ENCODE results near the gene CHRNE. TPM values are rescaled to one million over a fixed set of nuclear protein-coding genes. Genes with fewer than 3 reads are reported as not detected.
A peak's percentile ranks its signal among the peaks of the same experiment; 100 is the strongest.

CHRNE gene
- total and polyA plus RNA-seq, 2 of the 13 experiments (the other 11 are each of a cell fraction or from before 2014, with no cell fraction given) = 0.53 to 0.59 TPM

DNA sequence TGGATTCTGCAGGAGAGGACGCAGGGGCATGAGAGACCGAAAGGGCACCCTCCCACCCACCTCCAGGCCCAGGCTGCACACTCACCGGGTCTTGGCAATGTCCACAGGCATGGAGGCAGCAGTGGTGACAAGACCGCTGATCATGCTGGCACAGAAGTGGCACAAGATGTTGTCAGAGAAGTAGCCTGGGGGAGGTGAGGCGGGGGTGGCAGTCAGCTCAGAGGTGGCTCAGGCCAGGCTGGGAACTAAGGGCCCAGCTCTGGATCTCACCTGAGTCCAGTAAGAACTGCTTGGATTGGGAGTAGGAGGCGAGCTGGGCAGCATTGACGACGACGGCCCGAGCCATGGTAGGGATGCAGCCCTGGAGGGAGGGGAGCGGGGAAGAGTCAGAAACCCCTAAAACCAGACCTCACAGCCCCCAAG, 35.2 kb upstream of the CHRNE start:
- peaks cover 38% of the 10 kb centered on the region for H3K79me2 ChIP-seq (ENCODE audit: insufficient read depth, low read length)
- in situ Hi-C loops (cut with HindIII; ENCODE audit: extremely low pct_ligation_motif_present, low pct_unique_long_range_greater_than_20kb) (no loop called here), intact Hi-C loops (cut with micrococcal nuclease; ENCODE audit: unreplicated experiment) (no loop called here)
- CTCF ChIA-PET (ENCODE audit: low intra/inter-chr PET ratio, low total read pairs) = no interaction called here
- H3K9ac ChIP-seq (ENCODE audit: insufficient read depth, low read depth, low read length) = peak overlapping the region; percentile 95
- BruUV-seq (replicated peaks) = no TSS peak
- H3K9me3 ChIP-seq (ENCODE audit: low read length) = no peaks in the 10 kb centered on the region
- FAIRE-seq (no peak), ATAC-seq (no peak), DNase-seq (ENCODE audit: low spot score) (no peak)
- H3K4me2 ChIP-seq (ENCODE audit: low read depth, low read length) = peak overlapping the region; percentile 98
- H4K20me1 ChIP-seq (ENCODE audit: insufficient read depth, low read length) = no peaks in the 10 kb centered on the region
- H3K4me3 ChIP-seq (replicated peaks in 1 of 3; ENCODE audit: insufficient read depth in 1 of 3, low read depth in 2 of 3, low read length in 3 of 3) = no peak overlapping the region; a peak in 1 of 6 replicates
- H3K27me3 ChIP-seq (ENCODE audit: control insufficient read depth in 1 of 2, insufficient read depth in 2 of 2, low read length in 2 of 2) = no peaks in the 10 kb centered on the region; a peak in 1 of 5 replicates
- H3K4me1 ChIP-seq (ENCODE audit: insufficient read depth, low read length) = peaks cover 36% of the 10 kb centered on the region
- peak; percentile 47 for TF ChIP-seq AGO2 (optimal IDR thresholded peaks at IDR 0.05; ENCODE audit: low read depth, low read length)
- TF ChIP-seq SNAI1 (CRISPR knock-in tag; IDR thresholded peaks at IDR 0.05; ENCODE audit: borderline replicate concordance) = no peak
- no peak for TF ChIP-seq ZBTB21 (CRISPR knock-in tag; IDR thresholded peaks at IDR 0.05)
- H3K36me3 ChIP-seq (replicated peaks in 1 of 2; ENCODE audit: control insufficient read depth in 1 of 2, insufficient read depth in 2 of 2, low read length in 2 of 2) = peaks cover 6 to 15% of the 10 kb centered on the region in 2 experiments; a peak in 3 of 5 replicates
- no peak overlapping the region for H2AFZ ChIP-seq (ENCODE audit: low read length)
- no peak overlapping the region for H3K27ac ChIP-seq (ENCODE audit: extremely low read length, insufficient read depth, low read length)
- WGBS (ENCODE audit: low lambda C conversion rate) = 96% methylated on average over 8 of the region's 11 CpGs
- POLR2A ChIA-PET = interaction anchor here (1.1 to 3.9 kb wide), 2 partner anchors 12 to 29 kb away, joined by 3 to 101 read pairs; partner anchors contain the start of genes ENO3, PFN1 and SPAG7

DNA sequence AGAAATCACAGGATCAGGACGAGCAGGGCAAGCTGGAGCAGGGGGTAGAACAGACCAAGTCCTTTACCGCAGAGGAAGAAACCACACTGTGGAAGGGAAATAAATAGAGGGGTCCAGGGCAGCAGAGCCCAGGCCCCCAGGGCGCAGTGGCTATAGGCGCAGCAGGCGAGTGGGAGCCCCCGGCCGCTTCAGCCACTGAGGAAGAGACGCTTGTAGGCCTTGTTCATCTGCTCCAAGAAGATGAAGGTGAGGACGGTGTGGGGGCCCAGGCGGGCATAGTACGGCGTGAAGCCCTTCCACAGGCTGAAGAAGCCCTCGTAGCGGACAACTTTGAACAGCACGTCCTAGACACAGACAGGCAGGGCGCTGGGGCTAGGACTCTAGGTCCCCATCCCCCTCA, 34.7 kb upstream of the CHRNE start:
- H3K9me3 ChIP-seq (ENCODE audit: low read length) = no peaks in the 10 kb centered on the region
- TF ChIP-seq ZIK1 (CRISPR knock-in tag; IDR thresholded peaks at IDR 0.05; ENCODE audit: borderline replicate concordance, low read depth) (no peak), TSC22D2 (CRISPR knock-in tag; IDR thresholded peaks at IDR 0.05; ENCODE audit: borderline replicate concordance) (no peak), ZNF138 (CRISPR knock-in tag; IDR thresholded peaks at IDR 0.05; ENCODE audit: low read depth) (no peak)
- CTCF ChIA-PET (ENCODE audit: low intra/inter-chr PET ratio, low total read pairs) = no interaction called here
- H3K27ac ChIP-seq (ENCODE audit: extremely low read length, insufficient read depth, low read length) = no peak overlapping the region
- peaks cover 36% of the 10 kb centered on the region for H3K4me1 ChIP-seq (ENCODE audit: insufficient read depth, low read length)
- no TSS peak for BruUV-seq (replicated peaks)
- DNase-seq (ENCODE audit: low spot score) (no peak), FAIRE-seq (no peak), ATAC-seq (no peak)
- no peaks in the 10 kb centered on the region for H4K20me1 ChIP-seq (ENCODE audit: insufficient read depth, low read length)
- no peak overlapping the region for H3K9ac ChIP-seq (ENCODE audit: insufficient read depth, low read depth, low read length)
- H3K36me3 ChIP-seq (replicated peaks in 1 of 2; ENCODE audit: control insufficient read depth in 1 of 2, insufficient read depth in 2 of 2, low read length in 2 of 2) = peaks cover 2 to 13% of the 10 kb centered on the region in 2 experiments; a peak in 3 of 5 replicates
- POLR2A ChIA-PET = interaction anchor here (1.1 to 3.9 kb wide), 2 partner anchors 12 to 30 kb away, joined by 3 to 101 read pairs; partner anchors contain the start of genes ENO3, PFN1 and SPAG7
- no peak overlapping the region for H3K4me2 ChIP-seq (ENCODE audit: low read depth, low read length)
- H3K79me2 ChIP-seq (ENCODE audit: insufficient read depth, low read length) = peaks cover 37% of the 10 kb centered on the region
- 99% methylated on average over 15 of the region's 16 CpGs for WGBS (ENCODE audit: low lambda C conversion rate)
- no peak overlapping the region for H2AFZ ChIP-seq (ENCODE audit: low read length)
- in situ Hi-C loops (cut with HindIII; ENCODE audit: extremely low pct_ligation_motif_present, low pct_unique_long_range_greater_than_20kb) (no loop called here), intact Hi-C loops (cut with micrococcal nuclease; ENCODE audit: unreplicated experiment) (no loop called here)
- H3K4me3 ChIP-seq (replicated peaks in 1 of 3; ENCODE audit: insufficient read depth in 1 of 3, low read depth in 2 of 3, low read length in 3 of 3) = no peak overlapping the region
- no peaks in the 10 kb centered on the region; a peak in 1 of 5 replicates for H3K27me3 ChIP-seq (ENCODE audit: control insufficient read depth in 1 of 2, insufficient read depth in 2 of 2, low read length in 2 of 2)
